D721Med (cell line): Measurements from ENCODE around the gene G3BP1.
A peak's percentile ranks its signal among the peaks of the same experiment; 100 is the strongest.
"Not testable (repeated sequence)": the region's sequence is repeated elsewhere in the genome, so short reads cannot be mapped to it uniquely, and the experiment has no call there.

Experiments used
- DNase-seq: peaks from one replicate; pipeline ENCODE4 v3.0.0; 2011; ENCODE audit warnings: low spot score; ENCODE audit not compliant: insufficient read length
- FAIRE-seq: peaks from 2 replicates; lab custom pipeline; 2011; peaks lifted over from hg19 to GRCh38; lab: Jason Lieb, UNC
- TF ChIP-seq, protein P1 (sequence below): IDR thresholded peaks from 2 replicates; pipeline ENCODE4 v1.5.1; 2012; ENCODE audit warnings: mild to moderate bottlenecking, control low read depth; ENCODE audit not compliant: insufficient read depth; ENCODE audit errors: missing control alignments

G3BP1 gene

DNA sequence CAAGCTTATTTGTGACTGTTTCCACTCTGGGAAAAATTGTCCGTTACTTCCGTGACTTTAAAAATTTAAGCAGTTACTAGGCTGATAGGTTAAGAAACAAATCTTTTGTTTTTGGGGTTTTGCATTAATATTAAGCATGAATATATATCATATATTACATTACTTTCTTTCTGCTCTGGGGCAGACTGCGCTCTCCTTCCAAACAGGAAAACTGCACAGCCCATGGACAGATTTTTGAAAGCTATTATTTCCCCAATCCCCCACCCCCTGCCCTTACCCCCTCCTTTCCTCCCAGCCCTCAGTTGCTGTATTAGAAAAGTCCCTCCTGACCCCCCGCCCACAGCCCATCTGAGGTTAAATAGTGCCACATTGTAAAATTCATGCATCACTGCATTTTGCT, 50.4 kb downstream of the G3BP1 start:
- DNase-seq (no peak), FAIRE-seq (no peak)
- TF ChIP-seq, protein P1, sequence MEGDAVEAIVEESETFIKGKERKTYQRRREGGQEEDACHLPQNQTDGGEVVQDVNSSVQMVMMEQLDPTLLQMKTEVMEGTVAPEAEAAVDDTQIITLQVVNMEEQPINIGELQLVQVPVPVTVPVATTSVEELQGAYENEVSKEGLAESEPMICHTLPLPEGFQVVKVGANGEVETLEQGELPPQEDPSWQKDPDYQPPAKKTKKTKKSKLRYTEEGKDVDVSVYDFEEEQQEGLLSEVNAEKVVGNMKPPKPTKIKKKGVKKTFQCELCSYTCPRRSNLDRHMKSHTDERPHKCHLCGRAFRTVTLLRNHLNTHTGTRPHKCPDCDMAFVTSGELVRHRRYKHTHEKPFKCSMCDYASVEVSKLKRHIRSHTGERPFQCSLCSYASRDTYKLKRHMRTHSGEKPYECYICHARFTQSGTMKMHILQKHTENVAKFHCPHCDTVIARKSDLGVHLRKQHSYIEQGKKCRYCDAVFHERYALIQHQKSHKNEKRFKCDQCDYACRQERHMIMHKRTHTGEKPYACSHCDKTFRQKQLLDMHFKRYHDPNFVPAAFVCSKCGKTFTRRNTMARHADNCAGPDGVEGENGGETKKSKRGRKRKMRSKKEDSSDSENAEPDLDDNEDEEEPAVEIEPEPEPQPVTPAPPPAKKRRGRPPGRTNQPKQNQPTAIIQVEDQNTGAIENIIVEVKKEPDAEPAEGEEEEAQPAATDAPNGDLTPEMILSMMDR: no peak

DNA sequence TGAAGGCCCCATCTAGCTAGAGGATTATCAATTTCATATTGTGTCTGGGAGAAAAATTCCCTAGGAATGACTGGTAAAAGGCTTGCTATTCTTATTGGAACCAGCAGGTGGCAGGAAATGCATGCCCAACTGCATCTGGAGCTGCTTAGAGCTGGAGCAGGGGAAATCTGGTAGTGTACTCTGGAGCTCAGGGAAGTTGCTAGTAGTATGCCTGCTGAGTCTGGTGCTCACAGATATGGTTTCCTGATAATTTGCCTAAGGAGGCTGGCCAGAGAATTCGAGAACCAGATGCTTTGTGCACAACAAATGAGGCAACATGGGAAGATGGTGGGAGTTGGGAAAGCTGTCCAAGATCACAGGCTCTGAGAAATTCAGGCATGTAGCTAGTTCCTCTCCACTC, 53.7 kb downstream of the G3BP1 start:
- TF ChIP-seq, protein P1: peak; percentile 95
- FAIRE-seq (peak; percentile 6), DNase-seq (peak; percentile 21)

DNA sequence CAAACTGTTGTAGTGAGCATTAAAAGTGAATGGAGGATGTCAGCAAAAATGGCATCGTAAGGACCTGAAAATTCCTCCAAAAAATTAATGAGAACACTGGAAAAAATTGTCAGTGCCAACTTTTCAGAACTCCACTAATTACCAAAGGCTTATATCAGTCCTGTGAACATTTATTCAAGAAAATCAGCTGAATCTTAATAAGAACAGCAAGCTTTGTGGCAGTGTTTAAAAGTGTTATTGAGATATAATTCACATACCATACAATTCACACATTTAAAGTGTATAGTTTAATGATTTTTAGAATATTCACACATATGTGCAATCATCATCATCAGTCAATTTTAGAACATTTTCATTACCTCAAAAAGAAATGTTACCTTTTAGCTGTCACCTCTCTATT, 57.6 kb downstream of the G3BP1 start:
- DNase-seq: no peak
- TF ChIP-seq, protein P1: no peak
- FAIRE-seq: no peak

DNA sequence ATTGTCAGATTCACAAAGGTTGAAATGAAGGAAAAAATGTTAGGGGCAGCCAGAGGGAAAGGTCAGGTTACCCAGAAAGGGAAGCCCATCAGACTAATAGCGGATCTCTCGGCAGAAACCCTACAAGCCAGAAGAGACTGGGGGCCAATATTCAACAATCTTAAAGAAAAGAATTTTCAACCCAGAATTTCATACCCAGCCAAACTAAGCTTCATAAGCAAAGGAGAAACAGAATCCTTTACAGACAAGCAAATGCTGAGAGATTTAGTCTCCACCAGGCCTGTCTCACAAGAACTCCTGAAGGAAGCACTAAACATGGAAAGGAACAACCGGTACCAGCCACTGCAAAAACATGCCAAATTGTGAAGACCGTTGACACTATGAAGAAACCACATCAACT, 61.1 kb downstream of the G3BP1 start:
- not testable (repeated sequence) for DNase-seq, FAIRE-seq

DNA sequence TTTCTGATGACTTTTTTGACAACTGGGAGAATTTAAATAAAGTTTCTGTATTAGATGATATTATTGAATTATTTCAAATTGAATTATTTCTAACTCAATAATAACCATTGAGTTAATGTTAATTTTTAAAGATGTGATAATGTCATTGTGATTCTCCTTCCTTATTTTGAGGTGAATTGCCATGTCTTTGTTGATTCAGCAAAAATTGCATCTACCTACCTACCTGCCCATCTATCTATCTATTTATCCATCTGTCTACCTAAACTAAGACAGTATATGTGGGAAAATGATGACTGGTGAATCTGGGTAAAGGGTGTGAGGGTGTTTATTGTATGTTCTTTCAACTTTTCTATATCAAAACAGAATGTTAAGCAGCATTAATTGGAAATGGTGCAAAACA, 75.0 kb downstream of the G3BP1 start:
- no peak for FAIRE-seq
- TF ChIP-seq, protein P1: no peak
- DNase-seq: no peak

DNA sequence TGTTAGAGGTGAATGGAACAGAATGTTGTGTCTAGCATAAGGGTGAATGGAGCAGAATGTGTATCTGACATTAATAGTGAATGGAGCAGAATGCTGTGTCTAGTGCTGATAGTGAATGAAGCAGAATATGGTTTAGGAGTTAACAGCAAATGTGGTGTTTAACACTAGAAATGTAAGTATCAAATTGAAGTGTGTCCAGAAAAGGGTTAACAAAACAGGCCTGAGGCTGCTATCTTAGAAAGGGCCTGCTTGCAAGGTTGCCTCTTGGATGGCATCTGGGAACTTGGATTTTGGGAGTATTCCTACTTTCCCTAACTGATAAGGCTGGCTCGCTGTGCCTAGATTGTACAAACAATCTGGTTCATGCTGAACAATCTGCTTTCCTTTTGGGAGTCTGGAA, 76.1 kb downstream of the G3BP1 start:
- FAIRE-seq (no peak), DNase-seq (no peak)
- TF ChIP-seq, protein P1: no peak

DNA sequence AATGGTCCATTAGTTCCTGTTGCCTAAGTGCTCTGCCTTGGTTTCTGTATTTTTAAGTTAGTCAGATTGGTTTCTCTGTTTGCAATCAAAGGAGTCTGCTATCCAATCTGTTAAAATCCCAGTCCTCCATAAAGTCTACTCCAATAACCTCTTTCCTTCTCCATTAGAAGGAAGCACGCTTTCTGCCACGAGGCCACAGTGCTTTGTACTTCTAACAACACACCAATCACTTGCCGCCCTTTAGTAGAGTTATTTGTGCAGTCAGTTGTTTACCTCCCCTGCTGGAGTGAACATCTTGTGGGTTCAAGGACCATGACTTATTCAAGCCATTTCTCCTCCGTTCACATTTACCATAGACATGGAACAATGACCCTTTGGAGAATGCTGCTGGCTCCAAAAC, 83.9 kb downstream of the G3BP1 start:
- no peak for DNase-seq
- TF ChIP-seq, protein P1: no peak
- FAIRE-seq: no peak

DNA sequence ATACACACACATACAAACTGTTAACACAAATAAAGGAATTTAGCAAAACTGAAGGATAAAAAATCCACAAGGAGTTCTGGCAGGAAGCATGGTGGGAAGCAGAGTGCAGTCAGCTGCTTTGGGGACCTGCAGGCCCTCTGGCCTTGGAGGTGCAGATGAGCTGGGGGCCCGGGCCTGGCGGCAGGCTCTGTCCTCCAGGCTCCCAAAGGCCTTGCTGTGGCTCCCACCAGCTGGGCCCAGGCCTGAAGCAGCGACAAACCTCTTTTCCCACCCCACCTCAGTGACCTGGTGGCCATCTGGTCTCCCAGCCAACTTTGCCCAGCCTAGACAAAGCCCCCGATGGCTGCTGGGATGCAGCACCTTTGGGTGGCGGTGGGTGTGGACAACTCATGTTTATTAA, 85.1 kb downstream of the G3BP1 start:
- FAIRE-seq (no peak), DNase-seq (no peak)
- TF ChIP-seq, protein P1: no peak

DNA sequence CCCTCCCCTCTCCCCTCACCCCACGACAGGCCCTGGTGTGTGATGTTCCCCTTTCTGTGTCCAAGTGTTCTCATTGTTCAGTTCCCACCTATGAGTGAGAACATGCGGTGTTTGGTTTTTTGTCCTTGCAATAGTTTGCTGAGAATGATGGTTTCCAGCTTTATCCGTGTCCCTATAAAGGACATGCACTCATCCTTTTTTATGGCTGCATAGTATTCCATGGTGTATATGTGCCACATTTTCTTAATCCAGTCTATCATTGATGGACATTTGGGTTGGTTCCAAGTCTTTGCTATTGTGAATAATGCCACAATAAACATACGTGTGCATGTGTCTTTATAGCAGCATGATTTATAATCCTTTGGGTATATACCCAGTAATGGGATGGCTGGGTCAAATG, 89.1 kb downstream of the G3BP1 start:
- not testable (repeated sequence) for DNase-seq

More for the DNA sequence above, 89.1 kb downstream of the G3BP1 start:
- FAIRE-seq: not testable (repeated sequence)
